PFSK-1 (cell line): Measurements from ENCODE around the gene OR52B6.

ENCODE experiments used
- FOXP2 ChIP-seq: optimal IDR thresholded peaks from 2 replicates; pipeline ENCODE3; 2011; ENCODE audit warnings: borderline replicate concordance, control low read depth, inconsistent platforms; ENCODE audit not compliant: insufficient read depth; ENCODE audit errors: extremely low read length, extremely low read depth
- POLR2AphosphoS5 ChIP-seq: IDR thresholded peaks from 2 replicates; pipeline ENCODE4 v1.6.1; 2012; ENCODE audit warnings: low read depth, mild to moderate bottlenecking, control low read depth, low read length, moderate library complexity
- REST ChIP-seq, 2 experiments: IDR thresholded peaks; 2 replicates each; pipeline versions ENCODE4 v1.6.1 to v1.8.0; 2011 to 2012; ENCODE audit warnings: low read depth in 2 of 2, low read length in 2 of 2, control low read depth in 1 of 2, inconsistent platforms in 1 of 2, mild to moderate bottlenecking in 1 of 2, moderate library complexity in 1 of 2; ENCODE audit not compliant: insufficient read depth in 1 of 2
- SIN3A ChIP-seq: IDR thresholded peaks from 2 replicates; pipeline ENCODE4 v1.6.1; 2012; ENCODE audit warnings: mild to moderate bottlenecking, low read length, moderate library complexity, borderline replicate concordance; ENCODE audit not compliant: insufficient read depth
- TAF1 ChIP-seq: IDR thresholded peaks from 2 replicates; pipeline ENCODE4 v1.6.1; 2012; ENCODE audit warnings: low read length, control low read depth, borderline replicate concordance; ENCODE audit not compliant: insufficient read depth

OR52B6 gene

GRCh38 chr11:5593146-5593545, 12.5 kb downstream of the OR52B6 start:
- TF ChIP-seq POLR2AphosphoS5 (no peak), SIN3A (no peak), TAF1 (no peak), REST (IDR thresholded peaks at IDR 0.05; ENCODE audit: insufficient read depth in 1 of 2, low read depth in 2 of 2, low read length in 2 of 2) (no peak), FOXP2 (no peak)

- TF ChIP-seq POLR2AphosphoS5 = no peak
- TF ChIP-seq REST (IDR thresholded peaks at IDR 0.05; ENCODE audit: insufficient read depth in 1 of 2, low read depth in 2 of 2, low read length in 2 of 2) = no peak
- no peak for TF ChIP-seq TAF1
- no peak for TF ChIP-seq SIN3A
- TF ChIP-seq FOXP2 = no peak
These were observed 16.0 kb downstream of the OR52B6 start, which contains the start of gene TRIM6 for GRCh38 chr11:5596607-5597201. Gene TRIM6 (plus strand): TSS chr11:5596637. CDS start chr11:5596898, 261 bp downstream.

- TF ChIP-seq SIN3A = no peak
- no peak for TF ChIP-seq POLR2AphosphoS5
- no peak for TF ChIP-seq TAF1
- TF ChIP-seq REST (IDR thresholded peaks at IDR 0.05; ENCODE audit: insufficient read depth in 1 of 2, low read depth in 2 of 2, low read length in 2 of 2) = no peak
- TF ChIP-seq FOXP2 = no peak
These were observed 17.3 kb downstream of the OR52B6 start for GRCh38 chr11:5597953-5598352.

GRCh38 chr11:5600374-5600851, 19.7 kb downstream of the OR52B6 start:
- TF ChIP-seq TAF1 (no peak), REST (IDR thresholded peaks at IDR 0.05; ENCODE audit: insufficient read depth in 1 of 2, low read depth in 2 of 2, low read length in 2 of 2) (no peak), SIN3A (no peak), POLR2AphosphoS5 (no peak), FOXP2 (no peak)
